Measurements from ENCODE around the gene ONECUT2. TPM values are rescaled to one million over a fixed set of nuclear protein-coding genes. Genes with fewer than 3 reads are reported as not detected.

Gene ONECUT2
- total RNA-seq, 3 donors from 2014 or later (not counting 1 experiment from before 2014, with no cell fraction given) = not detected

- H3K4me1 ChIP-seq (ENCODE audit: control insufficient read depth, insufficient read depth, low read length) = no peaks in the 10 kb centered on the region
- TF ChIP-seq CTCF (IDR thresholded peaks at IDR 0.05) = no peak
- Mint-ChIP-seq H3K27me3 (ENCODE audit: low read depth in 2 of 2) (peaks cover 0 to 4% of the 10 kb centered on the region in 2 donors), H3K27ac (no peak overlapping the region), H3K4me1 (no peaks in the 10 kb centered on the region), H3K4me3 (no peak overlapping the region), H3K36me3 (no peaks in the 10 kb centered on the region), H3K9me3 (no peaks in the 10 kb centered on the region)
- H3K36me3 ChIP-seq (ENCODE audit: control insufficient read depth, insufficient read depth, low read length) = no peaks in the 10 kb centered on the region
- no peak overlapping the region for H3K4me3 ChIP-seq (ENCODE audit: low read length)
- intact Hi-C loops (cut with micrococcal nuclease) = no loop called here
- H3K9me3 ChIP-seq (ENCODE audit: control insufficient read depth, insufficient read depth, low read length) = no peaks in the 10 kb centered on the region
- H3K27me3 ChIP-seq (ENCODE audit: control insufficient read depth, insufficient read depth, low read length) = no peaks in the 10 kb centered on the region
- ATAC-seq (no peak), DNase-seq (no peak)
- no peak overlapping the region for H3K27ac ChIP-seq (ENCODE audit: low read length)
Observed at GRCh38 chr18:57480733-57481132, 45.6 kb downstream of the ONECUT2 start.

- Mint-ChIP-seq H3K27ac (no peak overlapping the region), H3K4me3 (no peak overlapping the region), H3K9me3 (no peaks in the 10 kb centered on the region), H3K27me3 (ENCODE audit: low read depth in 2 of 2) (peaks cover 7 to 15% of the 10 kb centered on the region in 2 donors), H3K4me1 (no peaks in the 10 kb centered on the region), H3K36me3 (no peaks in the 10 kb centered on the region)
- no peaks in the 10 kb centered on the region for H3K4me1 ChIP-seq (ENCODE audit: control insufficient read depth, insufficient read depth, low read length)
- 80% methylated on average over 5 of the region's 7 CpGs for WGBS (ENCODE audit: insufficient coverage)
- DNase-seq (no peak), ATAC-seq (no peak)
- H3K36me3 ChIP-seq (ENCODE audit: control insufficient read depth, insufficient read depth, low read length) = no peaks in the 10 kb centered on the region
- peaks cover 3% of the 10 kb centered on the region for H3K27me3 ChIP-seq (ENCODE audit: control insufficient read depth, insufficient read depth, low read length)
- intact Hi-C loops (cut with micrococcal nuclease) = no loop called here
- no peak for TF ChIP-seq CTCF (IDR thresholded peaks at IDR 0.05)
- no peaks in the 10 kb centered on the region for H3K9me3 ChIP-seq (ENCODE audit: control insufficient read depth, insufficient read depth, low read length)
- H3K4me3 ChIP-seq (ENCODE audit: low read length) = no peak overlapping the region
- H3K27ac ChIP-seq (ENCODE audit: low read length) = no peak overlapping the region
Observed at GRCh38 chr18:57497372-57498294, 62.5 kb downstream of the ONECUT2 start.

GRCh38 chr18:57498682-57499256 lies 63.6 kb downstream of the ONECUT2 start:
- WGBS (ENCODE audit: insufficient coverage) = 82% methylated on average over 4 of the region's 5 CpGs
- no peaks in the 10 kb centered on the region for H3K9me3 ChIP-seq (ENCODE audit: control insufficient read depth, insufficient read depth, low read length)
- H3K36me3 Mint-ChIP-seq = no peaks in the 10 kb centered on the region
- peaks cover 7 to 13% of the 10 kb centered on the region in 2 donors for H3K27me3 Mint-ChIP-seq (ENCODE audit: low read depth in 2 of 2)
- no peak for TF ChIP-seq CTCF (IDR thresholded peaks at IDR 0.05)
- H3K4me1 ChIP-seq (ENCODE audit: control insufficient read depth, insufficient read depth, low read length) = no peaks in the 10 kb centered on the region
- H3K27me3 ChIP-seq (ENCODE audit: control insufficient read depth, insufficient read depth, low read length) = peaks cover 3% of the 10 kb centered on the region
- no peak for DNase-seq
- H3K4me1 Mint-ChIP-seq = no peaks in the 10 kb centered on the region
- H3K27ac ChIP-seq (ENCODE audit: low read length) = no peak overlapping the region
- no peak overlapping the region for H3K27ac Mint-ChIP-seq
- no peaks in the 10 kb centered on the region for H3K9me3 Mint-ChIP-seq
- H3K36me3 ChIP-seq (ENCODE audit: control insufficient read depth, insufficient read depth, low read length) = no peaks in the 10 kb centered on the region
- no peak overlapping the region for H3K4me3 ChIP-seq (ENCODE audit: low read length)
- H3K4me3 Mint-ChIP-seq = no peak overlapping the region
- ATAC-seq = no peak
- intact Hi-C loops (cut with micrococcal nuclease) = no loop called here

Measured in natural killer cell (primary cell).